NT2/D1 (cell line): ENCODE results near the gene GPR63.

ENCODE experiments used
- YY1 ChIP-seq: IDR thresholded peaks from 2 replicates; pipeline ENCODE4 v1.6.1; 2011; ENCODE audit not compliant: insufficient read length, insufficient read depth
- ZNF274 ChIP-seq: IDR thresholded peaks from 2 replicates; pipeline ENCODE4 v1.6.1; 2011; ENCODE audit warnings: mild to moderate bottlenecking, low read depth, low read length

GRCh38 chr6:96826865-96827264 lies 10.4 kb downstream of the GPR63 start:
- TF ChIP-seq YY1 (no peak), ZNF274 (no peak)
